HG02763 (cell line): ENCODE results near the gene CNEP1R1.

Experiments
- ATAC-seq: cut with Tn5 transposase; IDR thresholded peaks from one replicate; pipeline ENCODE4 v1.9.1; 2021; ENCODE audit warnings: mild to moderate bottlenecking, moderate library complexity; ENCODE audit not compliant: unreplicated experiment

The CNEP1R1 gene

DNA sequence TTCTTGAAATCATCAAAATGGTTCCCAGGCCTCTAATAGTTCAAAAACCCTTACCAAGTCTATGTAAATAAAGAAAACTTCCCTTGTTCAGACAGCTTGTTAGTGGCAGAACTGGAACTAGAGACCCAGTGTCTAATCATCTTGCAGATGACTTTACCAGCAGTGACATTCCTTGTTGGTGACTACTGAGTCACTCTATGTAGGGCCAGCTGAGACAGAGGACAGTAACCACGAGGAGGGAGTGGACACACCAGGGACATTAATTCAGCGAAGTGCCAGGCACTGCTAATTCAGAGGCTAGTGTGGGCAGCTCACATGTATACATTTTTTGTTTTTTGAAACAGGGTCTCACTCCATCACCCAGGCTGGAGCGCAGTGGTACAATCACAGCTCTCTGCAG is 34.6 kb downstream of the CNEP1R1 start:
- no peak for ATAC-seq

DNA sequence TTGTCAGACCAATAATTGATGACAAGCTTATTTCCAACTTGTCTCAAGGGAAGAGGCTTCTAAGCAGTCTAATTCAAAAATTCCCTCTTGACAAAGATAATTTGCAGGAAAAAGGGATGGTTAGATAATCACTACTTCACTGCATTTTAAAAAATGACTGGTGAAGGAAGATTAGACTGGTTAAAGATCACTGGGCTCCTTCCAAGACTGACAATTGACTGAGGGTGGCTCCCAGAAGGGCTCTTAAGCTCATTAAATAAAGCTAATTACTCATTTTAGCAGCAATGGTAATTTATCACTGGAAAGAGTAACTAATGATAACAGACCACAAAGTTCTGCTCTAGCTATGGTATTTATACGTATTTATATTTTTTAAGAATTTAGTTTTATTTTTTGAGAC is 36.3 kb downstream of the CNEP1R1 start:
- no peak for ATAC-seq

DNA sequence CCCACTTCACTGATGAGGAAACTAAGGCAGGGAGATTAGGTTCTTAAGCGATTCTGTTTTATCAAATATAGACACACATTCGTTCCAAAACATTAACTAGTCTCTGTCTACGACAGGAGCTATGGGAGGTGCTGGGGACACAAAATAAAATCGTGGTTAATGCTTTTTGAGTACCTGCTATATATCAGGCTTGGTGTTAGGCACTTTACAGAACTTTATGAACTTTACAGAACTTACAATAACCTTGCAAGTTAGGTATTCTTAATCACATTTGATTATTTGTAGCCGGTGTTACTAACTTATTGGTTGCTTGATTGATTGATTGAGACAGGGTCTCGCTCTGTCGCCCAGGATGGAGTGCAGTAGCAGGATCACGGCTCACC is 40.2 kb downstream of the CNEP1R1 start:
- ATAC-seq: no peak

DNA sequence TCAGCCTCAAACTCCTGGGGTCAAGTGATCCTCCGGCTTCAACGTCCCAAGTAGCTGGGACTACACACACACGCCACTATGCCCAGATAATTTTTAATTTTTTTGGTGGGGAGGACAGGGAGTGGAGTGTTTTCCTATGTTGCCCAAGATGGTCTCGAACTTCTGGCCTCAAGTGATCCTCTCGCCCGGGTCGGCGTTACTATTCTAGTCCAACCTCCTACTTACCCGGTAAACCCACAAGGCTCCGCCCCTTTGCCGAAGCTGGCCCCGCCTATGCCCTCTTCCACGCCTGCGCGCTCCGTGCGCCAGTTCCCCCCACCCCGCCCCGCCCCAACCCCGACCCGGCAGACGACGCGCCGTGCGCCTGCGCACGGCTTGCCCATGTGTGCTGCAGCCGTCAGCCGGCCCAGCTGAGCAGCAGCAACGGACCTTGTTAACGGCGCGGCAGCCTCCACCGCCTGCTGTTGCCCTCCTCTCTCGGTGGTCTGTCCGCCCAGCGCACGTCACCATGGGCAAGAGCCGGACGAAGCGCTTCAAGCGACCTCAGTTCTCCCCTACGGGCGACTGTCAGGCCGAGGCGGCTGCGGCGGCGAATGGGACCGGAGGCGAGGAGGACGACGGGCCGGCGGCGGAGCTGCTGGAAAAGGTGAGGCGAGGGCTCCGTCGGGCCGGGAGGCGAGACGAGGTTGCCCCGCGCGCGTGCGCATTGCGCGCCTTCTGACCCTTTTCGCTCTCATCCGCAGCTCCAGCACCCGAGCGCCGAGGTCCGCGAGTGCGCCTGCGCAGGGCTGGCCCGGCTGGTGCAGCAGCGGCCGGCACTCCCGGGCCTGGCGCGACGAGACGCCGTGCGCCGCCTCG is 40.8 kb downstream of the CNEP1R1 start, which contains the start of gene HEATR3:
HEATR3 (plus strand) TSS at position 347 of the 858 bp plus-strand sequence; CDS start at position 509, 162 bp downstream.
- peak; percentile 78 for ATAC-seq

DNA sequence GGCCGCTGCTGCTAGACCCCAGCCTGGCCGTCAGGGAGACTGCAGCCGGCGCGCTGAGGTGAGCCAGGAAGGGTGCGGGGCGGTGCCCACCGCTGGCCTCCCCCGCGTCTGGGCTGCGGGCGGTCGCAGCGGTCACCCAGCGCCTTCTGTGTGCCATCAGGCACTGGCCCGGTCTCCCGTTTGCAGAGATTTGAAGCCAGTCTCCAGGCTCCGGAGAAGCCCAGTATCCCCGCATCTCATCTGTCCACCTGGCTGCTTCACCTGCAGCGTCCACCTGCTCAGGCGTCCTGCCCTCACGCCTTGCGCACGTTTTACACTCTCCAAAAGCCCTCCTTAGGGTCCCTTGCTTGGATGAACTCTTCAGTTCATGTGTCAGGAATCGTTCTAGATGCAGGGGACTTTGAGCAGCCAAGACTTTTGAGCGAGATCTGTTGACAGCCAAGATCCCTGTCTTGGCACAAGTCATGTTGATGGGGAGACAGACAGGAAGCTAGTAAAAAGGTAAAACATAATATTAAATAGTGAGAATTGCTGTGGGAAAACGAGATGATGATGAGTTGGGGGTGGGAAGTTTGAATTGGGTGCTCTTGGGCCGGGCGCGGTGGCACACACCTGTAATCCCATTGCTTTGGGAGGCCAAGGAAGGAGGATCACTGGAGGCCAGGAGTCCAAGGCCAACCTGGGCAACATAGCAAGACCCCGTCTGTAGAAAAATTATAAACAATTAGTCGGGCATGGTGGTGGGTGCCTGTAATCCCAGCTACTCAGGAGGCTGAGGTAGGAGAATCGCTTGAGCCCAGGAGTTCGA is 41.7 kb downstream of the CNEP1R1 start:
- no peak for ATAC-seq

DNA sequence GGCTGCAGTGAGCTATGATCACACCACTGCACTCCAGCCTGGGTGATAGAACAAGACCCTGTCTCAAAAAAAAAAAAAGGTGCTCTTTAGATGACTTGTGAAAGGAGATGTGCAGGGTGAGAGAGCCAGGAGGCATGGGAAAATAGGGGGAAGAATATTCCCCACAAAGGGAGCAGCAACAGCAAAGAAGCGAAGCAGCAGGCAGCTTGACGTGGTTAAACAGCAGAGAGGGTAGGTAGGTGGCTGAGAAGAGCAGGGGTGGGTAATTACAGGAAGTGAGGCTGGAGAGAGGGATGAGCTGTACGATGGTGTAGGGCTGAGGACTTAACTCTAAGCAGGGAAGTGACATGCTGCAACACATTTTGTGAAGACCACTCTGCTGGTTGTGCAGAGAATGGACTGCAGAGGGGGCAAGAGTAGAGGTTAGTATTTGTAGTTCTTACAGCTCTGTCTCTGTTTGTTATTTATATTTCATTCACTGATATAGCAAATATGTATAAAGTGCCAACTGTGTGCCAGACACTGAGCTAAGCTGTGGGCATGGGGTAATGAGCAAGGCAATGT is 42.3 kb downstream of the CNEP1R1 start:
- ATAC-seq: no peak

DNA sequence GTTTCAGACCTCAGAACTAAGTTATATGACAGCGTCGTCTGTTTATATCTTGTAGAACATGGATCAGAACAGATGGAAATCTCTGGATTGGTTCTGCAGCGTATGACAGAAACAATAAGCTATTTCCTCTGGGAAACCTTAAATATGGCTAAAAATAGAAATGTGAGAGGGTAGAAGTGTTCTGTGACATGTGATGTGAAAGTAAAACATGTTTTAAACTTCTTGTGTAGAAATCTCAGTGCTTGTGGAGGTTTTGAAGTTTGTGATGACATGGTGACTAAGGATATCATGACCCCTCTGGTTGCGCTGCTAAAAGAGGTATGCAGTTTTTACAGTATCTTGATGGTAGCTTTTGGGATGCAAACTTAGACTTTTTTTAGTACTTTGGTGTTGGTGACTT is 43.5 kb downstream of the CNEP1R1 start:
- no peak for ATAC-seq

DNA sequence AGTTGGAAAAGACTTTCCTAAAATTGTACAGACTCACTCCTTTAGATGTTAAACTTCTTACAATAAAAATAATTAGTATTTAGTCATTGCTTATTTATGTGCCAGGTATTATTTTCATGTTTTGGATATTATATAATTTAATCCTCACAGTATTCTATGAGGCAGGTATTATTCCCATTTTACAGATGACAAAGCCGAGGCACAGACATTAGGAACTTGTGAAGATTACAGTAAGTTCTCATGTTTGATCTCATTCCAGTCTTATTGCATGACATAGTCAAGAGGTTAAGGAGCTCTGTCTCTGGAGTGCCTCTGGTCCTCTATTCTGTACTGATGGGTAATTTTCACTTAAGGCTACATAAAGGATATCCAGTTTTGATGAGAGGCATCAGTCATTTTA is 44.0 kb downstream of the CNEP1R1 start:
- no peak for ATAC-seq

DNA sequence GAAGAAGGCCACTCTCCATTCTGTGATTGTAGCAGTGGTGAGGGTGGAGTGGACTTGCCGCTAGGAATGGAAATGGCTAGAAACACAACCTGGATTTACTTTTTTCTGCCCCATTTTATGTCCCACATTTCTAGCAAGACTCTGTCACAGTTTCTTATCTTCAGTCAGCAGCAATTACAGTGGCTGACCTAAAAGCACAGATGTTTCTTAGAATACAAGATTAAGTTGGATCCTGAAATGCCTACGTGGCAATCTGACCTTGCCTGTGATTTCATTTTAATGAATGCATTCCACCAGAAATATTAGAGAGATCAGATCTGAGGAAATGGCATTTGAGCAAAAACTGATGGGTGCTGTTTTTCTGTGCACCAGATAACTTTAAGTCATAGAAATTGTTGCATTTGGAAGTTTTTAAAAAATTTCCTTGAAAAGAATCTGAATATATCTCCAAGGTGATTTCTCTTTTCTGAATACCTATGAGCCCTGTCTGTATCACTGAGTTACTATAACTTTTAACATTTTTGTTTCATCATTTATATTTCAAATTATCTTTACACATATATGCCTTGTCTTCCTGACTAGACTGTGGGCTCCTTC is 46.1 kb downstream of the CNEP1R1 start:
- ATAC-seq: no peak

DNA sequence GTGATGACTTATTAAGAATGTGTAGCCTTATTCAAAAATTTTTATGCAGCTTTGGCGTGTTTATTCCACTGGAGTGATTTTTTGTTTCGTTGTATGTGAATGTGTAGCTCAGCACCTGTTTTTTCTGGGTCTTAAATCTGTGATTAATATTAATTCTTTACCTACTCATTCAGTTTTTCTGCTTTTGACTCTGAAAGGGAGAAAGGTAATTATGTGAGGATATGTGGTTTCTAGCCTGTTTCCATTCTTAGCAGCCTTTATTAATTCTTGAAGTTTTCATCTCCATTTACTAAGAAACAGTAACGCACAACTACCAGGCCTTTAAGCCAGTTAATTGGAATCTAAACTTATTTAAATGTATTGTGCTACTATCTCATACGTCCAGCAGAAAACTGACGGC is 47.7 kb downstream of the CNEP1R1 start:
- ATAC-seq: no peak

DNA sequence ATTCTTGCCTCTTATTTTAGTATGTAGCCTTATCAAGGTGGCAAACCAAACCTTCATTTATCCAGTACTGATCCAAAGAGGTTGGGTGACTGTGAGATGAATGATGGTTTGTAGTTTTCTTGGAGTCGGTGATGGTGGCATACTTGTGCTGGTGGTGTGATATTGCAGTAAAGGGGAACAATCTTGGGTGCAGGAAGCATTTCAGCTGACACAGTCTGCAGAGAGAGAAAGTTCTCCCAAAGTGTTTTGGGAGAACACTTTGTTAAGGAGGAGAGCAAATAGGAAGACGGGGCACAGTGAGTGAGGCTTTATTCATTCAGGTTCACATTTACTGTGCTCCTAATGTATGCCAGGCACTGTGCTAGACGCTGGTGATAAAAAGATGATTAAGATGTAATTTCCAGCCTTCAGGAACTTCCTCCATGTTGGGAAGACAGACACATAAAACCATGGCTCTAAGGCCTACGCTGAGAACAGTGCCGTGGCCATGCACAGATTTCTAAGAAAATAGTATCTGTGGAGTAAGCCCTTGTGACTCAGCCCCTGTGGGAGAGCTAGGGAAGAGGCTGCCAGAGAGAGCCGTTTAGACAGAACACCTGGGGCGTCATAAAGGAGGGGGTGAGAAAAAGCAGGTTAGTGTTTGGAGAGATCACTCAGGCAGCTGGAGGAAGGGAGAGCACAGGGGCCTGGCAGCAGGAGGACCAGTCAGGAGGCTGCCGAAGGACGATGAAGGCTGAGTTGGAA is 54.5 kb downstream of the CNEP1R1 start:
- no peak for ATAC-seq

DNA sequence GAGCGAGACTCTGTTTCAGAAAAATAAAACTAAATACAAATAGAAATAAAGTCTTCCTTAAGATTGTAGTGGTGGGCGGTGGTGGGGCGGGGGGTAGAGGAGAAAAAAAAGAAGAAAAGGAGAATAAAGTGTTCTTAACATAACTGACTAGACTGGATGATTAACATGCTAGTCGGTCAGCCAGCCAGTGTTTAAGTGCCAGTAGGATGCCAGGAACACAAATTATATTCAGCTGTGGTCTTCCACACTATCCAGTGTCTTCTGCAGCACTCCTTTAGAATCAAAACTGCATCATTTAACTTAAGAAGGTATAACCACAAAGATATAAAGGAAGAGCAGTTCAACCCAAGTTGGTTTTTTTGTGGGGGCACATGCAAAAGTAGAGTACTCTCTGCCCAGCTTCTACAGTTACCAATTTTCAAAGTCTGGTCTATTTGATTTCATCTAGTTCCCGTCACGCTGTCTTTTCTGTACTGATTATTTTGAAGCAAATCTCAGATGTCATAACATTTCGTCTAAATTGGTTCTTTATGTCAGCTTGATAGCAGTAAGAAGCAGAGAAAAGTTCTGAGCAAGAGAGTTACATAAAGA is 56.5 kb downstream of the CNEP1R1 start:
- ATAC-seq: no peak

DNA sequence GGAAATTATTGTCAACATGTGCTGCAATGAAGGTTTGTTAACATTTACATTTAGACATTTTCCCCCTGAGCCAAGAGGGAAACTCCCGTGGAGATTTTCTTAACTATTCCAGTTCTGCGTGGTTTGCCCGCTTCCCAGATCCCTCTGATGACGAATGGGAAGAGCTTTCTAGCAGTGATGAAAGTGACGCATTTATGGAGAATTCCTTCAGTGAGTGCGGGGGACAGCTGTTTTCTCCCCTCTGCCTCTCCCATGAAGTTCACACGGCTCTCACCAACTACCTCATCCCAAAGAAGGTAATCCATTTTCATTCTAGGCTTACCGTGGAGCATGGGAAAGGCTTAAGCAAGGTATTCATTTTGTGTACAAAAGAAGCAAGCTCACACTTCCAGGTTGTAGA is 59.0 kb downstream of the CNEP1R1 start:
- no peak for ATAC-seq

DNA sequence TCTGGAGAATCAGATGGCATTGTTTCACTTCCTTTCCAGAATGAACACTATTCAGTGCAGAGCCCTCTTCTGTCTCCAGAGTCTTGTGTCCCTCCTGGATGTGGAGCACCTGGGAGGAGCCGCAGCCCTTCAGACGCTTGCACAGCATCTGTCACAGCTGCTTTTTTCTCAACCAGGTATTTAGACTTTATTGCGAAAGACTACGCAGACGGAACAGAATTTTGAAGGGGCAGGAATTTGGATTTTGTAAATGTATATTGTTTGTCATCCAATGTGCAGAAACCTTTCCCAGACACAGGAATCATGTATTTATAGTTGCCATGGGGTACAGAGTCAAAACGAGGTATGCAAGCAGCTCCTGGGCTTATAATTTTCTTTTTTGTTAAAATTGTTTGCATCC is 61.2 kb downstream of the CNEP1R1 start:
- no peak for ATAC-seq
